A673 (cell line): ENCODE data around the gene GPR158.

Experiments used
- CTCF ChIP-seq: fragments of 300-800, 200-600 bp; sonication (generic); conservative IDR thresholded peaks from 2 replicates; pipeline ENCODE4 v1.5.1; 2017; ENCODE audit warnings: low read depth, mild to moderate bottlenecking, antibody characterized with exemption, low read length, moderate library complexity, mixed read lengths
- EZH2 ChIP-seq: fragments of 200-600 bp; sonication (generic); IDR thresholded peaks from 2 replicates; pipeline ENCODE4 v1.6.1; 2017; ENCODE audit warnings: borderline replicate concordance, low read depth, mild to moderate bottlenecking, mixed read lengths, antibody characterized with exemption, low read length; ENCODE audit not compliant: poor library complexity, severe bottlenecking

GRCh38 chr10:25530306-25530705, 355.5 kb downstream of the GPR158 start:
- TF ChIP-seq CTCF (no peak), EZH2 (no peak)
